Globus pallidus (tissue), 1 donor: Measurements from ENCODE around the gene CD99L2.
"Not testable (repeated sequence)": the region's sequence is repeated elsewhere in the genome, so short reads cannot be mapped to it uniquely, and the experiment has no call there.

Source experiments
- DNase-seq: peaks from one replicate; pipeline ENCODE4 v3.0.0-alpha.2; 2015; ENCODE audit warnings: low spot score

The CD99L2 gene

DNA sequence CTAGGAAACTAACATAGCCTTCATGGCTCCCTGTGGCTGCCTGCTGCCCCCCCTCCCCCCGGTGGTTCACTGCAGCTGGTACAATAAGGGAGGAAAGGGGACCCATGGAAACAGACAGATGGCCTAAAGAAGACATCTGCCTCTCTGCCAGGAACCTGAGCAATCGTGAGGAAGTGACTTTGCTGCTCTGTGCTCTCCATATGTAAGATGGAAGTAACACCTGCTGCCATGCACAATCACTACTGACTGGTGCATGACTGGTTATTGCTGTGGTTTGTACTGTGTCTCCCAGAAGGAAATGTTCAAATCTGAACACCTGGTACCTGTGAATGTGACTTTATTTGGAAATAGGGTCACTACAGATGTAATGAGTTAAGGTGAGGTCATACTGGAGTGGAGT, 43.6 kb downstream of the CD99L2 start:
- DNase-seq, result no peak

DNA sequence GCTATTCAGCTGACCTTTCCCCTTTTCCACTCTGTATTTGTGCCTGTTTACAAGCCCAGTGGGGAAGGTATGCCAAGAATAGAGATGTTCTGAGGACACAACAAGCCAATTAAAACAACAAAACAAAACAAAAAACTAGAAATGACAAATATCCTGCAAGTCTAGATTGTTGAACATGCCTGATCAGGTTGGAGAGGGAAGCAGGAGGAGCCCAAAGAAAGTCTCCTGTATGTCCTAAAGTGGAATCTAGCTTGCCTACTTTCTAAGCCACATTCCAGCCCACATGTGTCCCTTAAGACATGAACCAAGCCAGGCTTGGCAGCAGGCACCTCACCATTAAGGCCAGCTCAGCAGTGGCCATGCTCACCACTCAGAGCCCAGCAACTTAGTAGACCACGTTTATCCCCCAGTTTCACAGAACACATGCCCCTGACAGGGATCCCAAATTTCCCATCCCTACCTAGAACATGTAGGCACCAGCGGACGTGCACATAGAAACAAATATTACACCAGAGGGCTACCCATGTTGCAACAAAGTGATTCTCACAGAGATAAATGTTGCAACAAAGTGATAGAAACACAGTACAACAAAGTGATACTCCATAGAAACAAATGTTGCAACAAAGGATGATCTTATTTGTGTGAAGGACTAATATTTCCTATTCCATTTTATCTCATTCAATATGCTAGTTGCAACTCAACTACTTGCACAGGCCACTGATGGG, 48.3 kb downstream of the CD99L2 start:
- no peak for DNase-seq

DNA sequence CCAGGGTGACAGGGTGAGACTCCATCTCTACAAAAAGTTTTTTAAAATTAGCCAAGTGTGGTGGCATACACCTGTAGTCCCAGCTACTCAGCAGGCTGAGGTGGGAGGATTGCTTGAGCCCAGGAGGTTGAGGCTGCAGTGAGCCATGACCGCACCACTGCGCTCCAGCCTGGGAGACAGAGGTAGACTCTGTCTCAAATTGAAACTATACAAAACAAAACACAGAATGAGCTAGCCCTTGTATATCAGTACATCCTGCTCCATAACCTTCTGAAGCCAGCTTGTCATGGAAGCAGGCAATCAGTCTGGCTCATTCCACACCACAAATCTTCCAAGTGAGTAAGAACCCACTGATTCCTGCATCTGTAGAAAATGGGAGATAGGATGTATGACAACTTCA, 49.0 kb downstream of the CD99L2 start:
- DNase-seq, result no peak

DNA sequence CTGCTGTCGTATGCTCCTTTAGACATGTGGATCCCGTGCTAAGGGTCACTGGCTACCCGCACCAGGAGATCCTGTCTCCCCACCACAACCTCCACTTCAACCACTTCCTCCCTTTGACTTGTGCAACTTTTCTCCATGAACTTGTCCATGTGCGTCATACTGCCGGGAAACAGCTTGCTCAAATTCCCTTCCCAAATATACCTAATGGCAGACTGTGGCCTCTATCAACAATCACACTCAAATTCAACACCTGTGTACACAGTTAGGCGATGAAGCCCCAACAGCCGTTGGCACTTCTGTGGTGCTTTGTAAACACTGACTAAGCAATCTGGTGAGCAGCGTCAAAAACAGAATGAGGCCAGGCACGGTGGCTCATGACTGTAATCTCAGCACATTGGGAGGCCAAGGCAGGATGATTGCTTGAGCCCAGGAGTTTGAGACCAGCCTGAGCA, 49.5 kb downstream of the CD99L2 start:
- DNase-seq, result no peak

DNA sequence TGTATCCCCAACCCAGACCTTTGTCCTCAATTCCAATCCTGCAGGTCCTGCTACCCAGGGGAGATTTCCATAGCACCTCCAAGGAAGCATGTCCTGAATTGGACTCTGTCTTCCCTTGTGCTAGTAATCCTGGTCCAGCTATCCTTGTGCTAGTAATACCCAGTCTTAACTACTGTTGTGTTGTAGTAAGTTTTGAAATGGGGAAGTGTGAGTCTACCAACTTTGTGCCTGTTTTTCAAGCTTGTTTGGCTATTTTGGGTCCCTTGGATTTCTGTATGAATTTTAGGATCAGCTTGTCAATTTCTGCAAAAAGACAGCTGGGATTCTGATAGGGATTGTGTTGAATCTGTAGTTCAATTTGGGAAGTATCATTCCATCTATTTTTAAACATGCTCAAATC, 51.4 kb downstream of the CD99L2 start:
- DNase-seq, result no peak

- DNase-seq, result no peak
Observed at GRCh38 chrX:150846130-150846529, 52.3 kb downstream of the CD99L2 start.

GRCh38 chrX:150845091-150845490, 53.4 kb downstream of the CD99L2 start:
- no peak for DNase-seq

GRCh38 chrX:150844016-150844415, 54.5 kb downstream of the CD99L2 start:
- DNase-seq, result no peak

DNA sequence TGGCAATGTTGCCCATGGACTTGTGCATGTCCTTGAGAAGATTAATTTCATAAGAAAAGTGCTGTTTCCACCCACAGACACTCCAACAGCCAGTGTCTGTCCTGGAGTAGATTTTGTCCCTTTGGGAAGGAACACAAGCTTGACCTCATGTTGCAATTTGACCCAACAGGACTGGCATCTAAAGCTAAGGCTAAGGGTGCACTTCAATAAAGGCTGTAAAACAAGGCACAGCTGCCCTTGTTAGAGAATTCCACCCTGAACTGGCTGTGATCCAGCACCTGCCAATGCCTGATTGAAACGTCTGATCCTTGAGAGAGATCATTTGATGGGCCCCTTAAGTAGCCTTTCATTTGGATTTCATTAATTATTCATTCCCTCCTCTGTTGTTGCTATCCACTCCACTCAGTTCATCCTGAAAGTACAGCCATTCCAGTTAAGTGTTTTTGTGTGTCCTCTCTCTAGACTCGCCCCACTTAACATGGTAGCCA, 56.2 kb downstream of the CD99L2 start:
- DNase-seq, result no peak

- no peak for DNase-seq
Observed at GRCh38 chrX:150841456-150842197, 56.8 kb downstream of the CD99L2 start.

DNA sequence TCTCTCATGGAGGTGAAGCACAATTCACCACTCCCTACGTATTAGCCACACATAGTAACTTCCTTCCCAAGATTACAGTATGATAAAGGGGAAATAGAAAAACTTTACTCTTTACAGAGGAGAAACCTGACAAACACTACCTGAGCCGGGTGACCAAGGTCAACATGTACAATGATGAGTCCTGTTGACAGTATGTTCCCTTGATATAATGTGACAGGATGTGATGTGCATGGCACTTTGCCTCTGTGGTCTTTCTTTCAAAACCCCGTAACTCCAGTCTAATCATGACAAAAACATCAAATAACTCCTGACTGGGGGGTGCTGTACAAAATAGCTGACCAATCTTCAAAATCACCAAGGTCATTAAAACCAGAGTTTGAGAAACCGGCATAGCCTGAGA, 60.6 kb downstream of the CD99L2 start:
- DNase-seq, result no peak

DNA sequence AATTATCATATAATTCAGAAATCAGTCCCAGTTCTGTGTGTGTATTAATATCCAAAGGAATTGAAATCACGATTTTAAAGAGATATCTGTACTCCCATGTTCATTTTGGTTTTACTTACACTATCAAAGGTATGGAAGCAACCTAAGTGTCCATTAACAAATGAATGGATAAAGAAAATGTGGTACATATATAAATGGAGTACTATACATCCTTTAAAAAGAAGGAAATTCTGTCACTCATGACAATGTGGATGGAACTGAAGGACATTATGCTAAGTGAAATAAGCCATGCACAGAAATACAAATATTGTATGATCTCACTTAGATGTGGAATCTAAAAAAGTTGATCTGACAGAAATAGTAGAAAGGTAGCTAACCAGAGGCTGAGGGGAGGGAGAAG, 63.8 kb downstream of the CD99L2 start:
- DNase-seq, result no peak

GRCh38 chrX:150833454-150834056, 64.9 kb downstream of the CD99L2 start:
- DNase-seq, result no peak

DNA sequence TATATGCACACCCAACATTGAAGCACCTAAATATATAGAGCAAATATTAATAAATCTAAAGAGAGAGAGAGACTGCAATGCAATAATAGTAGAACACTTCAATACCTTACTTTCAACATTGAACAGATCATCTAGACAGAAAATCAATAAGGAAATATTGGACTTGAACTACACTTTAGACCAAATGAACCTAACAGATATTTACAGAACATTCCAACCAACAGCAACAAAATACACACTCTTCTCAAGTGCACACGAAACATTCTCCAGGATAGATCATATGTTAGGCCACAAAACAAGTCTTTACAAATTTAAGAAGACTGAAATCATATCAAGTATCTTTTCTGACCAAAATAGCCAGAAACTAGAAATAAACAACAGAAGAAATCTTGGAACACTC, 66.6 kb downstream of the CD99L2 start:
- DNase-seq, result no peak

DNA sequence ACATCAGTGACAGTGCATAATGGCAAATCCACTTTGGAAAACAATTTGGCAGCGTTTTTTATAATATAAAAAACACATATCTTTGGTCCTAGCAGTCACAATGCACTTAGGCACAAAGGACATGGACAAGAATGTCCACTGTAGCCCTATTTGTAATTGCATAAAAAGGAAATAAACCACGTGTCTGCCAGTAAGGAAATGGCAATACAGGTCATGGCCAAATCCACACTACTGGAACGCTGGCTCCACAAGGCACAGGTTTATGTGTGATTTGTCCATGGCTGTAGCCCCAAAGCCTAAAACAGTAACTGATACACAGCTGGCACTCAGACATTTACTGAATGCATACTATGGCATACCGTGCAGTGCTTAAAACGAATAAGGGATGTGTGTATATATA, 69.7 kb downstream of the CD99L2 start:
- DNase-seq, result no peak

GRCh38 chrX:150824352-150824751, 74.1 kb downstream of the CD99L2 start:
- DNase-seq, result not testable (repeated sequence)

- DNase-seq, result not testable (repeated sequence)
Observed at GRCh38 chrX:150823826-150824225, 74.6 kb downstream of the CD99L2 start.

DNA sequence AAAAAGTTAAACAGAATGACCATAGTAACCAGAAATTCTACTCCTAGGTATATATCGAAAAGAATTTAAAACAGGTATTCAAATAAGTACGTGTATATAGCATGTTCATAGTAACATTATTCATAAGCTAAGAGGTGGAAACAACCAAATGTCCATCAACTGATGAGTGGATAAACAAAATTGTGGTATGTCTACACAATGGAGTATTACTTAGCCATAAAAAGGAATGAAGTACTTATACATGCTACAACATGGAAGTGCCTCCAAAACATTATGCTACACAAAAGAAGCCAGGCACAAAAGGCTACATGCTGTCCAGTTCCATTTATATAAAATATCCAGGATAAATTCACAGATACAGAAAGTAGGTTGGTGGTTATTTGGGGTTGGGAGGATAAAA, 76.5 kb downstream of the CD99L2 start:
- no peak for DNase-seq

- no peak for DNase-seq
Observed at GRCh38 chrX:150813922-150814321, 84.5 kb downstream of the CD99L2 start.

DNA sequence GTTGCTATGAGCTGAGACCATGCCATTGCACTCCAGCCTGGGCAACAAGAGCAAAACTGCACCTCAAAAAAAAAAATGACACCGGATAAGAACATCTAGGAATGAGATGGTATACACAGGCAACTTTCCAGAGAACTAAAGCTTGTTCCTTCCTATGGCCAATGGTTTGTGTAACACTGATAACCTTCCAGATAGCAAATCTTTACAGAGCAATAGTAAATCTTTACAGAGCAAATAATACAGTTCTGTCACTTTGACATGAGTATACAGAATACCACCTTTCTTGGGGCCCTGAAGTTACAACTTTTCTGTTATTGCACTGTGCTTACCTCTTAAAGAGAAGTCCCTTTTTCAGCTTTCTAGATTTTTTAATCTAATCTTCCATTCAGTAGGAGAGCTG, 91.6 kb downstream of the CD99L2 start:
- DNase-seq, result no peak

GRCh38 chrX:150805736-150806135, 92.7 kb downstream of the CD99L2 start:
- no peak for DNase-seq

DNA sequence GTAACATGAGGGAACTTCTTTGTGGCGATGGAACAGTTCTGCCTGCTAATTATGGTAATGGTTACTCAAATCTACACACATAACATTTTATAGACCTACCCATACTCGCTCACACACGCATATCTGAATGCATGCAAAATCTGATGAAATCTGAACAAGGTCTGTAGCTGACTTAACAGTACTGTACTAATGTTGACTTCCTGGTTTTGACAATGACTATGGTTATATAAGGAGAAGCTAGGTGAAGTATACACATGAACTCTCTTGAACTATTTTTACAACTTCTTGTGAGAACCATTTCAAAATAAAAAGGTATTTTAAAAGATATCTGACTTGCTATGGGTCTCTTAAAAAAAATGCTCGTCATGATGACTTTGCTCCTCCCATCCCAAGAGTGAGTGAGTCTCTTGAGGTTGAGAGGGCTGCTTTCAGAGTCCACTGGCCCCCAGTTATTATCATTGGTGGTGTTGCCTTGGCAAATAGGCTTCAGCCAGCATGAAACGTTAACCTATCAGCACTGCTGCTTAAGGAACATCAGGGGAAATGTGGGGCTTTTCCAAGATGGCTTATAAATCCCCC, 105.4 kb downstream of the CD99L2 start:
- no peak for DNase-seq

- DNase-seq, result no peak
Observed at GRCh38 chrX:150790021-150790420, 108.4 kb downstream of the CD99L2 start.
